Keratinocyte (primary cell): ENCODE data around the gene C1QTNF7.

Source experiments
- CTCF ChIP-seq, 3 experiments: IDR thresholded peaks in 1 of 3; conservative IDR thresholded peaks in 1 of 3; optimal IDR thresholded peaks in 1 of 3; 2 replicates in 2 of 3; 3 replicates in 1 of 3; pipeline versions ENCODE3 to v1.5.1; 2011; ENCODE audit warnings: low read length in 3 of 3, mild to moderate bottlenecking in 3 of 3, moderate library complexity in 2 of 3, control low read depth in 1 of 3, inconsistent platforms in 1 of 3; ENCODE audit not compliant: insufficient read depth in 2 of 3; ENCODE audit errors: extremely low read depth in 1 of 3
- EZH2 ChIP-seq: IDR thresholded peaks from one replicate; pipeline ENCODE4 v1.6.1; 2012; ENCODE audit warnings: inconsistent platforms, mild to moderate bottlenecking, low read length, moderate library complexity

- TF ChIP-seq CTCF (optimal IDR thresholded peaks at IDR 0.05 in 1 of 3, IDR thresholded peaks at IDR 0.05 in 1 of 3, conservative IDR thresholded peaks at IDR 0.05 in 1 of 3; ENCODE audit: extremely low read depth in 1 of 3, insufficient read depth in 2 of 3, low read length in 3 of 3) (no peak), EZH2 (no peak)
Measured at GRCh38 chr4:15398001-15398400, 29.8 kb upstream of the C1QTNF7 start.
